CD4-positive, alpha-beta T cell treated with Interleukin-4 for 4 hours (primary cell): ENCODE results near the gene WRAP53.

ENCODE experiments used
- DNase-seq: peaks from one replicate; pipeline ENCODE4 v3.0.0-alpha.2; 2020

Gene WRAP53

GRCh38 chr17:7684851-7685532, 3.3 kb upstream of the WRAP53 start:
- peak; percentile 18 for DNase-seq

DNA sequence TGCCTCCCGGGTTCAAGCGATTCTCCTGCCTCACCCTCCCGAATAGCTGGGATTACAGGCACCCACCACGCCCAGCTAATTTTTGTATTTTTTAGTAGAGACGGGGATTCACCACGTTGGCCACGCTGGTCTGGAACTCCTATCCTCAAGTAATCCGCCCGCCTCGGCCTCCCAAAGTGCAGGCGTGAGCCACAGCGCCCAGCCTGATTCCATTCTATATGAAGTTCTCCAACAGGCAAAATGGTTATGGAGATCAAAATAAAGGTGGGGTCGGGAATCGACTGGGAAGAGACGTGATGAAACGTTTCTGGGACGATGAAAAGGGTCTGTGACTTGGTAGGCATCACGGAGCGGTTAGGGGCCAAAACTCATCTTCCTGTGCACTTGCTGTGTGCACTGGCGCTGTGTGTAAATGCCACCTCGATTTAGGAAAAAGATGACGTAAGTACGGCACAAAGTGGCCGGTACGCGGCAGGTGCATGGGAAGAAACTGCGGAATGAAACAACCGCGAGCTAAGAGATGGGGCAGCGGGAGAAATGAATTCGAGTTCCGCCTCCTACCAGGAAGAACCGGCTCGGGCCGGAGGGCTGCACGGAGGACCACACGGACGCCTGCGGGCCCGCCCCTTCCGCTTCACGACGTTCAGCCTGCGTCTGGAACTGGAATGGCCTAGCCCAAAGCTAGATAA, 2.6 kb upstream of the WRAP53 start:
- DNase-seq: peak; percentile 91

- peak; percentile 75 for DNase-seq
These were observed 1.8 kb upstream of the WRAP53 start for GRCh38 chr17:7686222-7687071.

DNA sequence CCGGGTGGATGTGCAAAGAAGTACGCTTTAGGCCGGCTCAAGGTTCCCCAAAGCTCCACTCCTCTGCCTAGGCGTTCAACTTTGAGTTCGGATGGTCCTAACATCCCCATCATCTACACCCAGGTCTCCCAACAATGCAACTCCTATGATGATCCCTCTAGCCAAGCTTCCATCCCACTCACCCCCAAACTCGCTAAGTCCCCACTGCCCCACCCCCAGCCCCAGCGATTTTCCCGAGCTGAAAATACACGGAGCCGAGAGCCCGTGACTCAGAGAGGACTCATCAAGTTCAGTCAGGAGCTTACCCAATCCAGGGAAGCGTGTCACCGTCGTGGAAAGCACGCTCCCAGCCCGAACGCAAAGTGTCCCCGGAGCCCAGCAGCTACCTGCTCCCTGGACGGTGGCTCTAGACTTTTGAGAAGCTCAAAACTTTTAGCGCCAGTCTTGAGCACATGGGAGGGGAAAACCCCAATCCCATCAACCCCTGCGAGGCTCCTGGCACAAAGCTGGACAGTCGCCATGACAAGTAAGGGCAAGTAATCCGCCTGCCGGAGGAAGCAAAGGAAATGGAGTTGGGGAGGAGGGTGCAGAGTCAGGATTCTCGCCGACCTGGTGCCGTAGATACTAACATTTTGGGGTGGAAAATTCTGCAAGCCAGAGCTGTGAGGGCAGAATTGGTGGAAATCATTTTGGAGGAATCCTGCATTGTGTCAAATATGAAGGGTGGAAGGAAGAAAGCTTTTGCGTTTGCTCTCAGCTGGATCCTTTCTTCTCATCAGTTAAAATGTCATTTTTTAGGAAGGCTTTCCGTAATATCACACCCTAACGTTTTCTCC, 987 bp upstream of the WRAP53 start, which contains the start of gene TP53:
Gene TP53 (minus strand): TSS at position 419 of the 836 bp plus-strand sequence. CDS start 10,896 bp downstream, outside the sequence.
- DNase-seq: peak; percentile 92

DNA sequence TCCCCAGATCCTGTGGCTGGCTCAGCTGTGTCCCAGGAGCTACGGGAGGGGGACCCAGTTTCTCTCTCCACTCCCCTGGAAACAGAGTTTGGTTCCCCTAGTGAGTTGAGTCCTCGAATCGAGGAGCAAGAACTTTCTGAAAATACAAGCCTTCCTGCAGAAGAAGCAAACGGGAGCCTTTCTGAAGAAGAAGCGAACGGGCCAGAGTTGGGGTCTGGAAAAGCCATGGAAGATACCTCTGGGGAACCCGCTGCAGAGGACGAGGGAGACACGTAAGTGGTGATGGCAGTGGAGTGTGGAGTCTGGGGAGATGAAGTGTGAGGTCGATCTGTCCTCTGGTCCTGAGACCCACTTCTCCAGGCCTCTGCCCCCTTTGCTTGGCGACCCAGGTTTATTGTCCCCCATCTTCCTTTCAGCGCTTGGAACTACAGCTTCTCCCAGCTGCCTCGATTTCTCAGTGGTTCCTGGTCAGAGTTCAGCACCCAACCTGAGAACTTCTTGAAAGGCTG, 585 bp downstream of the WRAP53 start:
- no peak for DNase-seq

- DNase-seq: no peak
These were observed 7.3 kb downstream of the WRAP53 start for GRCh38 chr17:7695586-7695985.

DNA sequence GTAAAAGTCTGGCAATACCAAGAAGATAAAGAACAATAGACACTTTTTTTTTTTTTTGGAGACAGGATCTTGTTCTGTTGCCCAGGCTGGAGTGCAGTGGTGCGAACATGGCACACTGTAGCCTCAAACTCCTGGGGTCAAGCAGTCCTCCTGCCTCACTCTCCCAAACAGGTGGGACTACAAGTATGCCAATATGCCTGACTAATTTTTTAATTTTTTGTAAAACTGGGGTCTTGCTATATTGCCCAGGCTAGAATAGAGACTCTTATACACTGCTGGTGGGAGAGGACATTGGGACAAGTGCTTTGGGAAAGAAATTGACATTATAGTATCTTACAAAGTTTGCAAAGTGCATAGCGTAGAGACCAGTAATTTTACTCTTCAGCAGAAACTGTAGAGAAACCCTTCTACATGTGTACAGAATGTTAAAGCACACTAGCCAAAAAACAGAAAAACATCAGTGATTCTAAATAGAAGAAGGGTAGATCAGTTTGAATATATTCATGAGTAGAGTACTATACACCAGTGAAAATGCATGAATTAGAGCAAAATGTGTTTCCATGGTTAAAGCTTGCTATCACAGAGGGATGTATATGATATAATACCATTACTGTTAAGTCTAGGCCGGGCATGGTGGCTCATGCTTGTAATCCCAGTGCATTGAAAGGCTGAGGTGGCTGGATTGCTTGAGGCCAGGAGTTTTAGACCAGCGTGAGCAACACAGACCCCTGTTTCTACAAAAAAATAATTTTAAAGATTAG, 9.7 kb downstream of the WRAP53 start:
- DNase-seq: no peak

- DNase-seq: no peak
These were observed 12.2 kb downstream of the WRAP53 start for GRCh38 chr17:7700510-7700909.

GRCh38 chr17:7701681-7702080, 13.4 kb downstream of the WRAP53 start:
- DNase-seq: no peak

- no peak for DNase-seq
These were observed 14.5 kb downstream of the WRAP53 start for GRCh38 chr17:7702776-7703175.

GRCh38 chr17:7703584-7704479, 15.6 kb downstream of the WRAP53 start:
- peak; percentile 15 for DNase-seq

GRCh38 chr17:7704601-7705268, 16.5 kb downstream of the WRAP53 start, which contains the start of gene EFNB3:
Gene EFNB3 (plus strand): TSS chr17:7705202. CDS start chr17:7705599, 397 bp downstream.
- DNase-seq: no peak

DNA sequence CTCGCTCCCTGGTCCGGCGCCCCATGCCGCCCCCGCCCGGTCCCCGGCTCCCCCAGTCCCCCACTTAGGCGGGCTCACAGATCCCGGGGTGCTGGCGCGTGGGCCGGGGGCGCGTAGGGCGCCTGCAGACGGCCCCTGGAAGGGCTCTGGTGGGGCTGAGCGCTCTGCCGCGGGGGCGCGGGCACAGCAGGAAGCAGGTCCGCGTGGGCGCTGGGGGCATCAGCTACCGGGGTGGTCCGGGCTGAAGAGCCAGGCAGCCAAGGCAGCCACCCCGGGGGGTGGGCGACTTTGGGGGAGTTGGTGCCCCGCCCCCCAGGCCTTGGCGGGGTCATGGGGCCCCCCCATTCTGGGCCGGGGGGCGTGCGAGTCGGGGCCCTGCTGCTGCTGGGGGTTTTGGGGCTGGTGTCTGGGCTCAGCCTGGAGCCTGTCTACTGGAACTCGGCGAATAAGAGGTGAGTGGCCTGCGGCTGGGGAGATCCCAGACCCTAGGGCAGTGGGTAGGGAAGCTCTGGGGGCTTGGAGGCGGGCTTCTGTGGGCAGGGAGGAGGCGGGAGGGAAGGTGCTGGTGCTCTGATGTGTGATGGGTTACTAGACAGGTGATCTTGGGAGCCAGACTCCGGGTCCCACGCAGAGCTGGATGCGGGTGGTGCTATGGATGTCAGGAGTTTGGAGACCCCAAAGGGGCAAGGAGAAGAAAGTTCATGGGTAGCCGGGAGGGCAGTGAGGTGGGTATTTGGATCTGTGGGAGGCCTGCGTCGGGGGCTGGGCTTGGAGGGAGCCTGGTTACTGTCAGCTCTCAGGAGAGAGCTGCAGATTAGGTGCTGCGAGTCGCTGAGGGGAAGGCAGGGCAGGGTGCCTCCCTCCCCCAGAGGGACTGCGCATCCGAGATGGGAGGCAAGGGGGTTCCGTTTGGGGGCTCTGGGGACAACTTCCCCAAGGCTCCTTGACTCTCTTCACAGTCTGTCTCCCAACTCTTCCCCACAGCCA, 17.3 kb downstream of the WRAP53 start:
- DNase-seq: no peak

DNA sequence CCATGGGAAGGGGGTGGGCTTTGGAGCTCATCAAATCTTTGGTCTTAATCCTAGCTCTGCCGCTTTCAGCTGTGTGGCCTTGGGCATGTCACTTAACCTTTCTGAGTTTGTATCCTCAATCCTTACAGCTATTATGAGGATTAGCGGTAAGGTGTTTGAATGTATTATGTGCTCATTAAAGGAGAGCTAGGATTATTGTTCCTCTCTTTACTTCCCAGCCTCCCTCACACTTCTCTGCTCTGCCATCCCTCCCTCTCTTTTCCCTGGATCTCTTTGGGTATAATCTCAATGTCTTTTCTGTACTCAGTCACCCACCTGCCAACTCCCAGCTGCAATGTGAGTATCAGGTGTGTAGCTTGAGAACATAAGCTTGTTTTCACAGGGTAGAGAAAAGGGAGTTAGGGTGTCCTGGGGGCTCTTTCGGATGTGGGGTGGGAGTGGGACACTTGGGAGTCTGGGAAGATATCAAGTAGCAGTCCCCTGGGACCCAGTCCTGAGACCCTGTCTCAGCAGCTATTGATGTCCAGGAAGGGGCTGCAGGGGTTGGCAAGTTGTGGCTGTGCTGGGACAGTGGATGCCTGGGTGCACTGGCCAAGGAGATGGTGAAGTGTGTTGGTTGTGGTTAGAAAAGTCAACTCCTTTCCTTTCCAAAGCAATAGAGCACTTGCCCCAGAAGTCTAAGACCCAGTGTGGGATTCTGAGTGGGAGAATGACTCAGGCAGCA, 18.5 kb downstream of the WRAP53 start:
- no peak for DNase-seq

- DNase-seq: no peak
These were observed 19.2 kb downstream of the WRAP53 start for GRCh38 chr17:7707446-7707845.

GRCh38 chr17:7707858-7708750, 19.8 kb downstream of the WRAP53 start:
- DNase-seq: no peak

GRCh38 chr17:7709031-7709430, 20.8 kb downstream of the WRAP53 start:
- DNase-seq: no peak
